WI38 (cell line): ENCODE results near the gene PTK7.

Experiments used
- H3K4me3 ChIP-seq: 2 replicates; pipeline ENCODE4 v1.5.1; 2011; ENCODE audit warnings: low read depth, mild to moderate bottlenecking, control low read depth, low read length
- CTCF ChIP-seq: IDR thresholded peaks from 2 replicates; pipeline ENCODE4 v1.5.1; 2012; ENCODE audit warnings: low read depth, mild to moderate bottlenecking, control low read depth, low read length

PTK7 gene

DNA sequence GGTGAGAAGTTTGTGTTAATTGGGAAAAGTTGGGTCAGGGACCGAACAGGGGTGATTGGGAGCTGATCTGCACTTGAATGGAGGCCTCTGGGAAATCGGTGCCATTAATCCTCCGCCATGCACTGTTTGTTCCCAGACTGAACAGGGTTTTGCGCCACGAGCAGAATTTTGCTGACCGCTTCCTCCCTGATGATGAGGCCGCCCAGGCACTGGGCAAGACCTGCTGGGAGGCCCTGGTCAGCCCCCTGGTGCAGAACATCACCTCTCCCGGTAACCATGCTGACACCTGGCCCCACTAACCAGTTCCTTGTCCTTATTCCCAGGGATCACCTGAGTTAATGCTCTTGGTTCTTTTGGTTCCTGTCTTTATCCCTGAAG is 127.6 kb downstream of the PTK7 start:
- no peak overlapping the region for H3K4me3 ChIP-seq
- no peak for TF ChIP-seq CTCF

- TF ChIP-seq CTCF = no peak
- H3K4me3 ChIP-seq = no peak overlapping the region
These were observed 128.4 kb downstream of the PTK7 start for GRCh38 chr6:43204271-43205105.

GRCh38 chr6:43205849-43206248 is 129.7 kb downstream of the PTK7 start:
- no peak overlapping the region for H3K4me3 ChIP-seq
- TF ChIP-seq CTCF = no peak

- no peak for TF ChIP-seq CTCF
These were observed 131.2 kb downstream of the PTK7 start for GRCh38 chr6:43207286-43207685.

More at GRCh38 chr6:43207286-43207685, 131.2 kb downstream of the PTK7 start:
- no peak overlapping the region for H3K4me3 ChIP-seq
